HG02763 (cell line): ENCODE data around the gene KCNIP4.

Source experiments
- ATAC-seq: cut with Tn5 transposase; IDR thresholded peaks from one replicate; pipeline ENCODE4 v1.9.1; 2021; ENCODE audit warnings: mild to moderate bottlenecking, moderate library complexity; ENCODE audit not compliant: unreplicated experiment

KCNIP4 gene

DNA sequence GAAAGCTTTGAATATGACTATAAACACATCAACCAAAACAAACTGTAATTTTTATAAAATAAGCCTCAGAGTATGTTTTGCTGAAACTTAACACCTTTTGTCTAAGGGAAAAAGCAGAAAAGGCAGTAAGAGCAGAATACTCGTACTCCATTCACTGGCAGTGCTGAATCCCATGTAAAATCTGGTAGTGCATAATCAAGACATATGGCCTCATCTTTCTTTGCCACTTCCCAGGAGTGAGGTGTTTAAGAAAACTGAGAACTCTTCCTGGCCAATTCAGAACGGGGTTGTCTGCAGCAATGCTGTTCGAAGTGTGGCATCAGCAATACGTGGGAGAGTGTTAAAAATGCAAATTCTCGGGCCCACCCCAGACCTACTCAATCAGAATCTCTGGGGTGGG, 946.3 kb downstream of the KCNIP4 start:
- no peak for ATAC-seq

DNA sequence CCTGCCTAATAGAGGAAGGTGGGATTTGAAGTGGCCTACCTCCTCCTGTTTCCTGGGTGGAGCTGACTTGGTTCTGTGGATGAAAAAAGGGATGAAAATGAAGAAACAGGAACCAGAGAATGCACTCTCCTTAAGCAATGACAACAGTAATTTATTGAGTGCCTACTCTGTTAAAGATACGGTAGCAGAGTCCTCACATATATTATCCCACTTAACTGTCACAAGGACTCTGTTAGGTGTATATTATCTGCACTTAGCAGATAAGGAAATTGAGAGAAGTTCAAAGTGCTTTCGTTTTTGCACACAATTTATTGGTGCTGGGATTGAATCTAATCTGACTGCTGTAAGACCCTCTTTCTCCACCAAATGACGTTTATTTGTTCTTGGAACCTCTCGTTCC, 947.1 kb downstream of the KCNIP4 start:
- ATAC-seq, result no peak

DNA sequence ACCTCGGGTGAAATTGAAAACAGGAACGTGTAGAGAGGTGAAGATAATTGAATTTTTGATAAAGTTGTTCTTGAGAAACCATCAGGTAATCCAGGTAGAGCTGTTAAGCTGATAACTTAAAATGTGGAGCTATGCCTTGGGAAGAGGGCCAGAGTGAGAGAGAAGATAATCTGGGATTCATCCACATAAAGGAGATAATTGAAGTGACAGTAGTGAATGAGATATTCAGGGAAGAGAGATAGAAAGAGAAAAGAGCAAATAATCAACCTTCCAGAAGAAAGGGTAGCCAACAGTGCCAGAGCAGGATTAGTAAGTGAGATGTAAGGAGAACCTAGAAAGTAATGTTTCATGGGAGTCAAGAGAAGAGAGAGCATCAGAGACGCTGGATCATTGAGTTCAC, 950.7 kb downstream of the KCNIP4 start:
- ATAC-seq, result no peak

- ATAC-seq, result no peak
Measured at GRCh38 chr4:20995610-20996009, 953.0 kb downstream of the KCNIP4 start.

GRCh38 chr4:20995015-20995414, 953.6 kb downstream of the KCNIP4 start:
- no peak for ATAC-seq

- ATAC-seq, result no peak
Measured at GRCh38 chr4:20992002-20992401, 956.6 kb downstream of the KCNIP4 start.

GRCh38 chr4:20987191-20987590, 961.4 kb downstream of the KCNIP4 start:
- no peak for ATAC-seq

GRCh38 chr4:20984576-20984836, 964.1 kb downstream of the KCNIP4 start:
- no peak for ATAC-seq

- no peak for ATAC-seq
Measured at GRCh38 chr4:20983763-20984575, 964.6 kb downstream of the KCNIP4 start.

DNA sequence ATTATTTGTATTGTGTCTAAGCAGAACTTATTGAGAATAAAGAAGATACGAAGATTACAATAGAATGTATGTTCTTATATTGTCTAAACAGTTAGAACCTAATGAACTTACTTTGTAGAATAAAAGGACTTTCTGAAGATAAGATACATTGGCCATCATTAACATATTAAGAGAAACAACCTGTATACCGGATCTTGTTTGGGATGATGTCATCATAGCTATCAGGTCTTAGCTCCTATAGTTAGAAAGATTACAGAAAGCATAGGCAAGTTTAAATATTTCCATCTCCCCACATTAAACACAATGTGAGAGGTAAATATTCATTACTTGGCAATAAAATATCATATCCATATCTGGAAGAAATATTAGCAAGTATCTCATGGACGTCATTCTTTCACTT, 966.0 kb downstream of the KCNIP4 start:
- no peak for ATAC-seq

DNA sequence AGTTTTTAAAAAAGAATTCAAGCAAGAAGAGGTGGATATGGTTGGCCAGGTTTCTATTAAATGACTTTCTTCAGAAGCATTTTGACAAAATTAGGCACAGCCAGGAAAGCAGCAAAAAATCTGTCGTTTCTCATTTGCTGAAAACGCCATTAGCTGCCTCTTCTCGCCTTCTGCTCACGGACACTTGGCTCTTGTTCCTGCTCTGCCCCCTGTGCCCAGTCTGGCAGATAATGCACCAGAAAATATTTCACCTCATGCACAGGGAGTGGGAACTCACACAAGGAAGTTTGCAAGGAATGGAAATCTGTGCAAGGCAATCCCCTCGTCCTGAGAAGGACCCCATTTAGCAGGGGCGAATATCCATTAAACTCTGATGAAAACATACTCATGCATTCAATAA, 988.3 kb downstream of the KCNIP4 start:
- ATAC-seq, result no peak

- ATAC-seq, result no peak
Measured at GRCh38 chr4:20954541-20954940, 994.0 kb downstream of the KCNIP4 start.

- ATAC-seq, result no peak
Measured at GRCh38 chr4:20944961-20945360, 1003.6 kb downstream of the KCNIP4 start.

GRCh38 chr4:20944451-20944850, 1004.1 kb downstream of the KCNIP4 start:
- ATAC-seq, result no peak

GRCh38 chr4:20938204-20938603, 1010.4 kb downstream of the KCNIP4 start:
- no peak for ATAC-seq

- ATAC-seq, result no peak
Measured at GRCh38 chr4:20926529-20926928, 1022.0 kb downstream of the KCNIP4 start.

GRCh38 chr4:20925176-20925575, 1023.4 kb downstream of the KCNIP4 start:
- no peak for ATAC-seq

DNA sequence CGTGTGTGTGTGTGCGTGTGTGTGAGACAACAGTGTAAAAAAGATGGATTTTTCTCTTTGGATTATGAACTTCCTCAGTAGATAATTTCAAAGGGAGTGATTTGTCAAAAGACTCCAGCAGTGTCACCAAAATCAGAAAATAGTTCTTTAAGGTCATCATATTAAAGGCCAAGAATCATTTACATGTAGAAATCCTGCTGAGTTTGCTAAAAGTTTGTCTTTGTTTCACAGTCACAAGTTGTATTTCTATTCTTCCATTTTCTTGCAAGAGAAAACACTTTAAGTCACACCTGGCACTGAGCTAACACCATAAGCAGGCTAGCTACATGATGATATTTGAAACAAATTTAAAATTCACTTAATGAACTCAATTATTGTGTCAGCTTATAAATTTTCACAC, 1025.6 kb downstream of the KCNIP4 start:
- ATAC-seq, result no peak

DNA sequence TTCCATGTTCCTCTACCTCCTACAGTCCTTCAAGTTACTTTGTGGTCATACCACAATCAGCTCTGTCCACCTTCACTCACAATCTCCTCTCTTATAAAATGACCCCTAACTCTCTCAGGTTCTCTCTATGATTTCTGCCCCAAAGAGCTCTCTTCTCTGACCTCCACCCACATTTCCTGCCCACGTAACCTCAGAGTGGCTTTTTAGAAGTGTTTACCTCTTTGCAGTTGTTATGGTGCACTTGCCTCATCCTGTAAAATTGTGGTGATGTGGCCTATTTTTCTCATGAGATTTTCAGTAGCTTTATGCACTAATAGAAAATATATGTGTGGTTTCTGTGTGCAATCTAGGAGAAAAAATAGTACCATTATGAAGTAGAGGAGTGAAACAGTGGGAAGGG, 1032.5 kb downstream of the KCNIP4 start:
- no peak for ATAC-seq

GRCh38 chr4:20904966-20905365, 1043.6 kb downstream of the KCNIP4 start:
- ATAC-seq, result no peak

GRCh38 chr4:20901851-20902250, 1046.7 kb downstream of the KCNIP4 start:
- ATAC-seq, result no peak

- ATAC-seq, result no peak
Measured at GRCh38 chr4:20899591-20899990, 1049.0 kb downstream of the KCNIP4 start.

GRCh38 chr4:20895988-20896387, 1052.6 kb downstream of the KCNIP4 start:
- ATAC-seq, result no peak
